GM21515 (cell line): ENCODE results near the gene CDYL.
"Not testable (repeated sequence)": the region's sequence is repeated elsewhere in the genome, so short reads cannot be mapped to it uniquely, and the experiment has no call there.

Experiments
- ATAC-seq: cut with Tn5 transposase; IDR thresholded peaks from one replicate; pipeline ENCODE4 v1.9.1; 2021; ENCODE audit not compliant: unreplicated experiment

CDYL gene

GRCh38 chr6:4803343-4803744, 27.1 kb downstream of the CDYL start:
- ATAC-seq = no peak

GRCh38 chr6:4804095-4804494, 27.9 kb downstream of the CDYL start:
- no peak for ATAC-seq

- no peak for ATAC-seq
These were observed 29.5 kb downstream of the CDYL start for GRCh38 chr6:4805553-4806336.

DNA sequence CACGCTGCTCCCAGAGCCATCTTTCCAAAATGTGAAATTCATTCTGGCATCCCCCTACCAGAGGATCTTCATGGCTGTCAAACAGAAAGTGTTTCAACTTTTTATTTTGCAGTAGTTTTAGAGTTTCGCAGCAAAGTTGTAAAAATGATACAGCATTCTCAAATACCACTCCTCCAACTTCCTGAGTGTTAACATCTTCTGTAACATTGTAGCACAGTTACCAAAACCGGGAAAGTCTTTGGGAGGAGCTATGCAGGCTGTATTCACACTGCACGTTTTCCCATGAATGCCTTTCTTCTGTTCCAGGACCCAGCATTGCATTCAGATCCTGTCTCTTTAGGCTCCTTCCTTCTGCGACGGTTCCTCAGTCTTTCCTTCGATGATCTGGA, 30.1 kb downstream of the CDYL start:
- ATAC-seq = no peak

DNA sequence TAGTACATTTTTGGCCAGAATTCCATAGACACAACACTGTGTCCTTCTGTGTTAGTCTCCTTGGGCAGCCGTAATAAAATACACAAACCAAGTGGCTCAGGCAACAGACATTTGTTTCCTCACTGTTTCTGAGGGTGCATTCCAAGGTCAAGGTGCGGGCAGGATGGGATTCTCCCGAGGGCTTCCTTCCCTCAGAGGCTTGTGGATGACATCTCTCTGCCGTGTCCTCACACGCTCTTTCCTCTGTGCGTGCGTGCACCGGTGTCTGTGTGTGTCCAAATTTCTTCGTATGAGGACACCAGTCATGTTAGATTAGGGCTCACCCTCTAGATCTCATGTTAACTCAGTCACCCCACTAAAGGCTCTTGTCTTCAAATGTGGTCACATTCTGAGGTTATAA, 30.6 kb downstream of the CDYL start:
- no peak for ATAC-seq

GRCh38 chr6:4808396-4808795, 32.2 kb downstream of the CDYL start:
- ATAC-seq = no peak

- ATAC-seq = no peak
These were observed 34.1 kb downstream of the CDYL start for GRCh38 chr6:4809999-4810918.

- no peak for ATAC-seq
These were observed 35.9 kb downstream of the CDYL start for GRCh38 chr6:4812068-4812467.

DNA sequence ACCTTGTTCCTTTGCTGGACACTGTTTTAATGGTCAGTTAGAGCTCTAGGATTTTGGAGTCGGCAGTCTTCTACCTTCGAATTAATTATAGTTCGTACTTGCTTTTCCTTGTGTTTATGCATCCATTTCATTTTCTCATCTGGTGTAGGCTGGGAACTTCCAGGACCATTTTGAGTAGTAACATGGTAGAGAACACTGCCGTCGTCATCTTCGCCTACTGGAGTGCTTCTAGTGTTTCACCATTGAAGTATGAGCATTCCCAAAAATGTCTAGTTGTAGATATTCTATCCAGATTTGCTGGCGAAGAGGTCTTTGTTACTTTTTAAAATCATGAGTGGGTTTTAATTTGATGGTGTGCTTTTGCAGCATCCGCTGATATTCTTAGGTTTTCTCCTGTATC, 36.9 kb downstream of the CDYL start:
- ATAC-seq = no peak

GRCh38 chr6:4814212-4814611, 38.0 kb downstream of the CDYL start:
- no peak for ATAC-seq

GRCh38 chr6:4814987-4815386, 38.8 kb downstream of the CDYL start:
- no peak for ATAC-seq

- no peak for ATAC-seq
These were observed 39.4 kb downstream of the CDYL start for GRCh38 chr6:4815584-4815983.

GRCh38 chr6:4816904-4817303, 40.7 kb downstream of the CDYL start:
- no peak for ATAC-seq

DNA sequence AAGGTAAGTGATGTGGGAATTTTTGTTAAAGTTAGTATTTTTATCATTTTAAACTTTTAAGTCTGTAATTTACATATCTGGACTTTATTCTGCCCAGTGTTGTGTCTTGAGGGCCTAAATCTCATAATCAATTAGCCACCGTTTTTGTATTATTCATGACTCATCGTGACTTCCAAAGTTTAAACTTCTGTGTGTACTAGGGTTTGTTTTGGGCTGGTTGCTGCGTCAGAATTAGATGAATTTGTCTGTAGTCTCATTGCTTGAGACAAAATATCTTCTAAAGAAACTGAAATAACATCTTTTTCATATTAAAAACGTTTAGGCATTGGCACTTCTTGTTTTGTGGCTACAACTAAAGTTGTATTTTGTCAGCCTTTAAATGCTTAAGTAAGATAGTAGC, 41.3 kb downstream of the CDYL start:
- no peak for ATAC-seq

DNA sequence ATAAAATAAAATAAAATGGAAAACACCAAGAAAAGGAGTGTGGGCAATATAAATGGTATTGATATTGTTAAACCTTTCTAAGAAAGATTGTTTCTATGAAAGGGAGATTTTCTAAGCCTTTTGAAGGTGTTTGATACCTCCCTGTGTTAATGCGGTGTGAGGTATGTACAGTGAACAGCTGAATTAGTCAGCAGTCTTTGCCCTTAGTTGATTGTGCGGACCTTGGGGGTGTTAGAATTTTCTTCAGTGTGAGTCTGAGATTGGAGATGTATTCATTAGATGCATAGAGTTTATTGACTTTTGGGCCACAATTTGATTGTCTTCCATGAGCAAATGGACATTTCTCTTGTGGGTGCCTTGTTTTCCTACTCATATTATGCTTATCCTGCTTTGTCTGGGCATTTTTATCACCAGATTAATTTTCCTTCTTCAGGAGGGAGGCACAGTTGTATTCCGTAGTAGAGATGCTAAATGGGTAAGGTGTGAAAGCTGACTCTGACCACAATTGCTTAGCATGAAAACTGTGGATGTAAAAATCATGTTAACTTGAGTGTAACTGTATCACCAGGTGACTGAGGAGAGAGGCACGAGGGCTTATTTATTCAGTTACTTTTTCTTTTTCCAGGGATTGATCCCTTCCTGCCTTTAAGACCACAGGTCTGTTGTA, 42.2 kb downstream of the CDYL start:
- ATAC-seq = no peak

- ATAC-seq = no peak
These were observed 43.6 kb downstream of the CDYL start for GRCh38 chr6:4819706-4820283.

DNA sequence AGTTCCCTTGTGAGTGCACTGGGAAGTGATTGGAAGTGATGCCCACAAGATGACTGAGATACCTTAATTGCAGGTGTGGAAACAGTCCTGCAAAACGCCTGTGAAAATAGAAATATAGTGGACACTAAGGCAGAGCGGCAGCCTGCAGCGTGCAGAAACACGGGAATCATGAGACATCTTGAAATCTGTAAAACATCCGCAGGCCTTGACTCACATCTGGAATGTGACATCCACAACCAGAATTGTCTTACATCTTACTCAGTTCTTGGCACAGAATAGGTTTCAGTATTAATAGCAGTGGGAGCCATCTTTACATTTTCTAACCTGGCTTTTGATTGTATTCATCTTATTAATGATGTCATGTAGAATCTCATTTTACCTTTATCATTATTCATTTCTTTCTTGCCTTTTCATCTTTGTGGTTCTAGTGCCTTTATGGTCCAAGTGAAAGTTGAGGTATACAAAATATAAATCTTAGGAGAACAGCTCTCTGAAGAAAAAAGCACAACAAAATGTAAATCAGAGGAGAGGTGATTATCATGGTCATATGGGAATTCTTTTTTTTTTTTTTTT, 44.6 kb downstream of the CDYL start:
- no peak for ATAC-seq

DNA sequence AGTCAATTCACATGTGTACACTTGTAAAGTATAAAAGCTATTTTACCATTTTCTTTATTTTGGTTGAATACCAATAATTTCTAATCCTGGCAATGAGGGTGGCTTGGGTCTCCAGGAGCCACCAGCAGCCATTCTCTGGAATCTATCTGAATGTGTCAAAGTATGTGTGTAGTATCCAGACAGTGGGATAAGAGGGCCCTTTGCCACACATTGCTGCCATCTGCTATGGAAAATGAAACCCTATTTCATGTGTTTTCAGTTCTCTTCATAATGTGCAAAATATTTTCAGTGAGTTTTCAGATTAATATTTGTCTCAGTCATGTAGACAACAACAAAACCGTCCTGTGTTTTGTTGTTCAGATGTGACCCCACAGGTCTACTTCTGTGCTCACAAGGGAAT, 46.3 kb downstream of the CDYL start:
- ATAC-seq = no peak

DNA sequence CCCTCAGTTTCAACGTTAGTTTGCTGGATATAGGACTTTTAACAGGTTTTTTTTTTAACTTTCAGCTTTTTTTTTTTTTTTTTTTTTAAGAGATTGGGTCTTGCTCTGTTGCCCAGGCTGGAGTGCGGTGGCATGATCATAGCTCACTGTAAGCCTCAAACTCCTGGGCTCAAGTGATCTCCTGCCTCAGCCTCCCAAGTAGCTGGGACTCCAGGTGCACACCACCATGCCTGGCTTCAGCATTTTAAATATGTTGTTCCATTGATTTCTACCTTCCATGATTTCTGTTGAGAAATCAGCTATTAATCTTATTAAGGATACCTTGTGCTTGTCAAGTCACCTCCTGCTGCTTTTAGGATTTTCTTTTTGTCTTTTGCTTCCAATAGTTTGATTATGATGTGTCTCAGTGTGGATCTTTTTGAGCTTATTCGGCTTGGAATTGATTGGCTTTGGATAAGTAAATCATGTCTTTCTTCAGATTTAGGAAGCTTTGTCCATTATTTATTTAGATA, 52.0 kb downstream of the CDYL start:
- no peak for ATAC-seq

- no peak for ATAC-seq
These were observed 52.9 kb downstream of the CDYL start for GRCh38 chr6:4829089-4829488.

DNA sequence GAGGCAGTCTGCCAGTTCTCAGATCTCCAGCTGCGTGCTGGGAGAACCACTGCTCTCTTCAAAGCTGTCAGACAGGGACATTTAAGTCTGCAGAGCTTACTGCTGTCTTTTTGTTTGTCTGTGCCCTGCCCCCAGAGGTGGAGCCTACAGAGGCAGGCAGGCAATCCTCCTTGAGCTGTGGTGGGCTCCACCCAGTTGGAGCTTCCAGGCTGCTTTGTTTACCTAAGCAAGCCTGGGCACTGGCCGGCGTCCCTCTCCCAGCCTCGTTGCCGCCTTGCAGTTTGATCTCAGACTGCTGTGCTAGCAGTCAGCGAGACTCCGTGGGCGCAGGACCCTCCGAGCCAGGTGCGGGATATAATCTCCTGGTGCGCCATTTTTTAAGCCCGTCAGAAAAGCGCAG, 59.3 kb downstream of the CDYL start:
- ATAC-seq = not testable (repeated sequence)
